ENCODE data around the gene UBE3C.

UBE3C gene

DNA sequence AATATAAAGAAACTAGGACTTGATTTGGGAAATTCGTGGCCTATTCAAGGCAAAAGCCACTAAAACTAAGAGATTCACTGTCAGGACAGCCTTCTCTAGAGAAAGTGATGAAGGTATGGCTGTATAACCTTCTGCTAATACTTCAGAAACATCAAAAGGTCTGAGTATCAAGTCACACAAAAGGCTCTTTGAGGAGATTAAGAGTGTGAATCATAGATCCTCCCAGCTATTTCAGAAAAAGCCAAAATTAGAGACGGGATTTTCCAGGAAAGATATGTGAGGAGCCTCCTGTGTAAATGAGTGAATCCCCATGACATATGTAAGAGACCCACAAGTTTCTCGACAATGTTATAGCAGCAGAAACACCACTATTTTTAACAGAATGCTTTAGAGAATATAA lies 56.2 kb downstream of the UBE3C start:
- TF ChIP-seq, protein P1, sequence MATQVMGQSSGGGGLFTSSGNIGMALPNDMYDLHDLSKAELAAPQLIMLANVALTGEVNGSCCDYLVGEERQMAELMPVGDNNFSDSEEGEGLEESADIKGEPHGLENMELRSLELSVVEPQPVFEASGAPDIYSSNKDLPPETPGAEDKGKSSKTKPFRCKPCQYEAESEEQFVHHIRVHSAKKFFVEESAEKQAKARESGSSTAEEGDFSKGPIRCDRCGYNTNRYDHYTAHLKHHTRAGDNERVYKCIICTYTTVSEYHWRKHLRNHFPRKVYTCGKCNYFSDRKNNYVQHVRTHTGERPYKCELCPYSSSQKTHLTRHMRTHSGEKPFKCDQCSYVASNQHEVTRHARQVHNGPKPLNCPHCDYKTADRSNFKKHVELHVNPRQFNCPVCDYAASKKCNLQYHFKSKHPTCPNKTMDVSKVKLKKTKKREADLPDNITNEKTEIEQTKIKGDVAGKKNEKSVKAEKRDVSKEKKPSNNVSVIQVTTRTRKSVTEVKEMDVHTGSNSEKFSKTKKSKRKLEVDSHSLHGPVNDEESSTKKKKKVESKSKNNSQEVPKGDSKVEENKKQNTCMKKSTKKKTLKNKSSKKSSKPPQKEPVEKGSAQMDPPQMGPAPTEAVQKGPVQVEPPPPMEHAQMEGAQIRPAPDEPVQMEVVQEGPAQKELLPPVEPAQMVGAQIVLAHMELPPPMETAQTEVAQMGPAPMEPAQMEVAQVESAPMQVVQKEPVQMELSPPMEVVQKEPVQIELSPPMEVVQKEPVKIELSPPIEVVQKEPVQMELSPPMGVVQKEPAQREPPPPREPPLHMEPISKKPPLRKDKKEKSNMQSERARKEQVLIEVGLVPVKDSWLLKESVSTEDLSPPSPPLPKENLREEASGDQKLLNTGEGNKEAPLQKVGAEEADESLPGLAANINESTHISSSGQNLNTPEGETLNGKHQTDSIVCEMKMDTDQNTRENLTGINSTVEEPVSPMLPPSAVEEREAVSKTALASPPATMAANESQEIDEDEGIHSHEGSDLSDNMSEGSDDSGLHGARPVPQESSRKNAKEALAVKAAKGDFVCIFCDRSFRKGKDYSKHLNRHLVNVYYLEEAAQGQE (IDR thresholded peaks at IDR 0.05; ENCODE audit: insufficient read depth in 1 of 2, low read depth in 2 of 2, low read length in 2 of 2), result no peak
- TF ChIP-seq TAF1 (IDR thresholded peaks at IDR 0.05; ENCODE audit: borderline replicate concordance, insufficient read depth, low read length), result no peak
- no peak for TF ChIP-seq SIN3A (IDR thresholded peaks at IDR 0.05; ENCODE audit: borderline replicate concordance, insufficient read depth, low read length)
- no peak for TF ChIP-seq FOXP2 (optimal IDR thresholded peaks at IDR 0.05; ENCODE audit: borderline replicate concordance, extremely low read depth, extremely low read length, insufficient read depth)
- no peak for TF ChIP-seq POLR2AphosphoS5 (IDR thresholded peaks at IDR 0.05; ENCODE audit: low read depth, low read length)

DNA sequence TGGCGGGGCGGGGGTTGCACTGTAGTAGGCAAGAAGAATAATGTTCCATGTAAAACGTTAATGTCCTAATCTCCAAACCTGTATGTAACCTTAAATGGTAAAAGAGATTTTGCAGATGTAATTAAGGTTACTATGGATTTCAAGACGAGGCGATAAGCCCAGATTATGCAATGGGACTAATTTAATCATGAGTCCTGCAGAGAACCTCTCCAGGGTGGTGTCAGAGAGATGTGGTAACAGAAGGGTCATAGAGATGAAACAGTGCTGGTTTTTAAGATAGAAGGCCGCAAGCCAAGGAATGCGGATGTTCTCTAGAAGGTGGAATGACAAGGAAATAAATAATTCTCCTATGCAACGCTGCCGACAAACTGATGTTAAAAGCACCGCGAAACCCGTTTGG lies 57.1 kb downstream of the UBE3C start:
- TF ChIP-seq POLR2AphosphoS5 (IDR thresholded peaks at IDR 0.05; ENCODE audit: low read depth, low read length), result no peak
- TF ChIP-seq, protein P1 (IDR thresholded peaks at IDR 0.05; ENCODE audit: insufficient read depth in 1 of 2, low read depth in 2 of 2, low read length in 2 of 2), result no peak
- no peak for TF ChIP-seq TAF1 (IDR thresholded peaks at IDR 0.05; ENCODE audit: borderline replicate concordance, insufficient read depth, low read length)
- no peak for TF ChIP-seq FOXP2 (optimal IDR thresholded peaks at IDR 0.05; ENCODE audit: borderline replicate concordance, extremely low read depth, extremely low read length, insufficient read depth)
- TF ChIP-seq SIN3A (IDR thresholded peaks at IDR 0.05; ENCODE audit: borderline replicate concordance, insufficient read depth, low read length), result no peak

DNA sequence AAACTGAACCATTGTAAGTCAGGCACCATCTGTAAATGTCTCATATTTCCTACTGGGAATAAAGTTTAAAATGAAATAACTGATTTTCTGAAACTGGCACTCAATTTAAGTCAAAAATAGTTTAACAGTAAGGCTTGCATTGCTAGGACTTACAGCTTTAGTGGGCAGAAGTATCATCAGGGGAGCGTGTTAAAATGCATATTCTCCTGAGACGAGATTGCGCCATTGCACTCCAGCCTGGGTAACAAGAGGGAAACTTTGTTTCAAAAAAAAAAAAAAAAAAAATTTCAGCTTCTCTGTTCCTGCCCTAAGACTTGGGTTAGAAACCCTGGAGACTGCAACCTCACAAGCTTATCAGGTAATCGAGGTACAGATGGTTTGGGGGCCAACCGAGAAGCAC lies 65.4 kb downstream of the UBE3C start:
- TF ChIP-seq, protein P1 (IDR thresholded peaks at IDR 0.05; ENCODE audit: insufficient read depth in 1 of 2, low read depth in 2 of 2, low read length in 2 of 2), result no peak
- TF ChIP-seq FOXP2 (optimal IDR thresholded peaks at IDR 0.05; ENCODE audit: borderline replicate concordance, extremely low read depth, extremely low read length, insufficient read depth) (no peak), POLR2AphosphoS5 (IDR thresholded peaks at IDR 0.05; ENCODE audit: low read depth, low read length) (no peak), SIN3A (IDR thresholded peaks at IDR 0.05; ENCODE audit: borderline replicate concordance, insufficient read depth, low read length) (no peak), TAF1 (IDR thresholded peaks at IDR 0.05; ENCODE audit: borderline replicate concordance, insufficient read depth, low read length) (no peak)

DNA sequence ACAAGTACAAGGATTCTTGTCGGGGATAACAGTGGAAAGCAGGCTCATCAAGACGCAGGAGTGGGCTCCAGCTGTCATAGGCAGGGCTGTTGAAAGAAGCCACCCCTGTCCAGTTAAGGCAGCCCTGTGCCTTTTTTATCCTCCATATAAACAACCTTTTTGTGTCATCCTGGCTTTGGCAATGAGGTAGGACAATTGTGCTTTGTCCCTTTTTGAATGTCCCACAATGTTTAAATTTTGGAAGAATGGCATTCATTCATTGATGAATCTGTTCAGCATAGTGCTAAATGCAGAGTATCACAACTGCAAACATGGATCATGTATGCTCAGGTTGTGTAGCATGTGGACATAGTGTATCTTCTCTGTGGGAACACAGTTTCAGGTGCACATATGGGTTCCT lies 66.7 kb downstream of the UBE3C start:
- TF ChIP-seq SIN3A (IDR thresholded peaks at IDR 0.05; ENCODE audit: borderline replicate concordance, insufficient read depth, low read length), result no peak
- no peak for TF ChIP-seq FOXP2 (optimal IDR thresholded peaks at IDR 0.05; ENCODE audit: borderline replicate concordance, extremely low read depth, extremely low read length, insufficient read depth)
- TF ChIP-seq TAF1 (IDR thresholded peaks at IDR 0.05; ENCODE audit: borderline replicate concordance, insufficient read depth, low read length), result no peak

DNA sequence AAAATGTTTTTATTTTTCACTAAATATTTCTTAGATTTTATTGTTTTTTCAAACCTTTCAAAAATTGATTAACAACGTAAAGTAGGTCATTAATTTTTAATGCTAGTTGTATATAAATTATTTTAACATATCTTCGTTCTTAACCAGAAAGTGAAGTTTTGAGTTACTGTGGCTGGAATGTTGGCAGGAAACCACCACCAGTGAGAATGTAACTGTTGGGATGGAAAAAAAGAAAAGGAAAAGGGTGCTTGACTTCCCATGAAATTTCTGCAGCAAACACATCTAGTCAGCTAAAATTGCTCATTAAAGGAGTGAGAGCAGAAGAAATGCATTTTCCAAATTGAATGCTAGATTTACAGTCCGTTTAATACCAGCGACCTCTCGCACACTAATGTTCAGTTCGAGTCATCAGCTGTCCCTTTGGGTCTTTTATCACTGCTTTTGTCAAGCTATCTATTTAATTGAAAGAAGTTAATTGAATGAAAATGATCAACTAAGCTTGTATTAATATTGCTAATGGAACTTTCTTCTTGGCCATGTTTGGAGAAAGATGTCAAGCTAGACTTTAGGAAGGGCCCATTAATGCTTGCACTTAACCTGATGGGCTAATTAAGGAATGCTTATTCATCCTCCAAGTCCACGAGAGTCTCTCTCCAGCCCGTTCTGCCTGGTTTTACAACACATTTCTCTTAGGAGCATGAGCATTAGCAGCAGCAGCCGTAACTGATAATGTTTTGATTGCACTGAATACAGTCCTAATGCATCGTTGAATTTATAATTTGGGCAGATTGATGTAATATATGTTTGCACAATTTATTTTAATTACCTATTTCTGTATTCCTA lies 70.1 kb downstream of the UBE3C start:
- TF ChIP-seq, protein P1 (IDR thresholded peaks at IDR 0.05; ENCODE audit: insufficient read depth in 1 of 2, low read depth in 2 of 2, low read length in 2 of 2), result no peak
- TF ChIP-seq POLR2AphosphoS5 (IDR thresholded peaks at IDR 0.05; ENCODE audit: low read depth, low read length), result no peak
- no peak for TF ChIP-seq SIN3A (IDR thresholded peaks at IDR 0.05; ENCODE audit: borderline replicate concordance, insufficient read depth, low read length)
- no peak for TF ChIP-seq TAF1 (IDR thresholded peaks at IDR 0.05; ENCODE audit: borderline replicate concordance, insufficient read depth, low read length)
- no peak for TF ChIP-seq FOXP2 (optimal IDR thresholded peaks at IDR 0.05; ENCODE audit: borderline replicate concordance, extremely low read depth, extremely low read length, insufficient read depth)
